HG03103 (cell line): ENCODE data around the gene BMPR1B.

ENCODE experiments used
- ATAC-seq: cut with Tn5 transposase; IDR thresholded peaks from one replicate; pipeline ENCODE4 v1.9.1; 2021; ENCODE audit warnings: low read depth; ENCODE audit not compliant: unreplicated experiment

The BMPR1B gene

GRCh38 chr4:95204267-95204844, 446.6 kb downstream of the BMPR1B start:
- ATAC-seq = no peak

- no peak for ATAC-seq
These were observed 447.1 kb downstream of the BMPR1B start for GRCh38 chr4:95204873-95205272.
